HCT116 (cell line): ENCODE results near the gene CD3G. TPM values are rescaled to one million over a fixed set of nuclear protein-coding genes. Genes with fewer than 3 reads are reported as not detected.

Experiments
- ATAC-seq: fragments of 200-7000 bp; cut with Tn5 transposase; 2 replicates; pipeline ENCODE4 v1.9.1; 2020; ENCODE audit warnings: mild to moderate bottlenecking, moderate library complexity
- BruUV-seq: library from RNA; stranded (reverse); fragments of 400-500 nt; replicated peaks from 2 replicates; lab custom pipeline; 2021; lab: Mats Ljungman, UMichigan
- CTCF ChIA-PET: fragments of 300-600 bp; sonication (Branson Sonifier 250); formaldehyde crosslinking; loops from one replicate; lab custom pipeline; 2021; ENCODE audit warnings: antibody characterized with exemption; lab: Charles Lee
- POLR2A ChIA-PET: fragments of 300-600, 350-600 bp; sonication (Branson Sonifier 250); formaldehyde crosslinking; loops from one replicate; lab custom pipeline; 2021; ENCODE audit warnings: antibody characterized with exemption; lab: Charles Lee
- RAD21 ChIA-PET, 2 experiments: fragments of 300-600 bp; sonication (Branson Sonifier 250); formaldehyde crosslinking; loops; one replicate each; lab custom pipeline; 2023; ENCODE audit warnings: low total read pairs in 2 of 2; ENCODE audit not compliant: uncharacterized antibody in 2 of 2, unreplicated experiment in 2 of 2, low non-redundant PET in 1 of 2; lab: Charles Lee
- DNase-seq: peaks from one replicate; pipeline ENCODE4 v3.0.0-alpha.2; 2010; ENCODE audit warnings: low read depth, low spot score
- H2AFZ ChIP-seq: fragments of 200-600 bp; shearing (Covaris generic), sonication (generic); 2 replicates; pipeline ENCODE4 v1.6.1; 2017; ENCODE audit warnings: low read depth, mixed run types, mixed read lengths, antibody characterized with exemption, low read length; ENCODE audit not compliant: poor library complexity, severe bottlenecking
- H3K27ac ChIP-seq: 2 replicates; pipeline ENCODE4 v1.5.1; 2012; ENCODE audit warnings: low read depth, low read length
- H3K27me3 ChIP-seq: fragments of 200-600 bp; sonication (generic); 2 replicates; pipeline ENCODE4 v1.6.1; 2016; ENCODE audit warnings: mixed run types, low read length, mixed read lengths; ENCODE audit not compliant: insufficient read depth
- H3K36me3 ChIP-seq, 2 experiments: fragments of 200-500 bp in 1 of 2; fragments of 200-600 bp in 1 of 2; sonication (Bioruptor generic) in 1 of 2; sonication (generic) in 1 of 2; 2 replicates each; pipeline versions ENCODE4 v1.5.1 to v1.6.1; 2014 to 2016; ENCODE audit warnings: low read length in 2 of 2, inconsistent platforms in 1 of 2, mixed read lengths in 1 of 2, mixed run types in 1 of 2; ENCODE audit not compliant: insufficient read depth in 2 of 2, control insufficient read depth in 1 of 2
- H3K4me1 ChIP-seq, 2 experiments: fragments of 200-600 bp in 1 of 2; sonication (generic) in 1 of 2; 2 replicates each; pipeline versions ENCODE4 v1.5.1 to v1.6.1; 2012 to 2017; ENCODE audit warnings: low read length in 2 of 2, inconsistent platforms in 1 of 2, mild to moderate bottlenecking in 1 of 2, mixed read lengths in 1 of 2, mixed run types in 1 of 2, moderate library complexity in 1 of 2; ENCODE audit not compliant: insufficient read depth in 2 of 2, control insufficient read depth in 1 of 2
- H3K4me2 ChIP-seq: fragments of 200-600 bp; sonication (generic); 2 replicates; pipeline ENCODE4 v1.6.1; 2017; ENCODE audit warnings: mixed run types, low read length, mixed read lengths
- H3K4me3 ChIP-seq, 2 experiments: fragments of 200-600 bp in 1 of 2; sonication (generic) in 1 of 2; replicated peaks in 1 of 2; 2 replicates each; pipeline ENCODE4 v1.5.1; 2011 to 2016; ENCODE audit warnings: low read length in 2 of 2, control low read depth in 1 of 2, low read depth in 1 of 2, mild to moderate bottlenecking in 1 of 2, mixed read lengths in 1 of 2, mixed run types in 1 of 2
- H3K79me2 ChIP-seq: fragments of 200-600 bp; sonication (generic); 2 replicates; pipeline ENCODE4 v1.6.1; 2017; ENCODE audit warnings: mild to moderate bottlenecking, mixed run types, low read length, moderate library complexity, mixed read lengths; ENCODE audit not compliant: insufficient read depth
- H3K9ac ChIP-seq: fragments of 200-600 bp; sonication (generic); 2 replicates; pipeline ENCODE4 v1.6.1; 2016; ENCODE audit warnings: low read length, mixed read lengths
- H3K9me2 ChIP-seq: fragments of 200-600 bp; sonication (generic), shearing (Covaris generic); 2 replicates; pipeline ENCODE4 v1.6.1; 2017; ENCODE audit warnings: mixed run types, mild to moderate bottlenecking, moderate library complexity; ENCODE audit not compliant: insufficient read depth
- H3K9me3 ChIP-seq, 2 experiments: fragments of 200-500 bp in 1 of 2; fragments of 200-600 bp in 1 of 2; sonication (Bioruptor generic) in 1 of 2; sonication (generic) in 1 of 2; 2 replicates each; pipeline ENCODE4 v1.6.1; 2014 to 2017; ENCODE audit warnings: low read length in 2 of 2, mixed read lengths in 2 of 2, inconsistent platforms in 1 of 2, low read depth in 1 of 2, mild to moderate bottlenecking in 1 of 2, mixed run types in 1 of 2, moderate library complexity in 1 of 2; ENCODE audit not compliant: control insufficient read depth in 1 of 2, insufficient read depth in 1 of 2
- H4K20me1 ChIP-seq: fragments of 200-600 bp; sonication (generic), shearing (Covaris generic); 2 replicates; pipeline ENCODE4 v1.6.1; 2017; ENCODE audit warnings: mixed run types, mild to moderate bottlenecking, moderate library complexity; ENCODE audit not compliant: insufficient read depth
- ATF3 ChIP-seq: IDR thresholded peaks from 2 replicates; pipeline ENCODE4 v1.6.1; 2012
- CEBPB ChIP-seq: IDR thresholded peaks from 2 replicates; pipeline ENCODE4 v1.6.1; 2012; ENCODE audit warnings: low read depth
- CTCF ChIP-seq, 3 experiments: fragments of 200-600 bp in 1 of 3; sonication (generic) in 1 of 3; IDR thresholded peaks in 2 of 3; conservative IDR thresholded peaks in 1 of 3; 2 replicates each; pipeline ENCODE4 v1.5.1; 2012 to 2017; ENCODE audit warnings: low read depth in 2 of 3, low read length in 2 of 3, antibody characterized with exemption in 1 of 3, borderline replicate concordance in 1 of 3, control low read depth in 1 of 3, mild to moderate bottlenecking in 1 of 3, mixed read lengths in 1 of 3, mixed run types in 1 of 3, moderate library complexity in 1 of 3; ENCODE audit not compliant: insufficient read depth in 1 of 3
- ELF1 ChIP-seq: IDR thresholded peaks from 2 replicates; pipeline ENCODE4 v1.6.1; 2012; ENCODE audit warnings: low read depth, borderline replicate concordance
- EZH2 ChIP-seq: fragments of 200-600 bp; sonication (generic); IDR thresholded peaks from 2 replicates; pipeline ENCODE4 v1.6.1; 2017; ENCODE audit warnings: antibody characterized with exemption, mixed run types
- EZH2phosphoT487 ChIP-seq: fragments of 200-600 bp; IDR thresholded peaks from 2 replicates; pipeline ENCODE4 v1.6.1; 2018; ENCODE audit warnings: antibody characterized with exemption, borderline replicate concordance
- FOSL1 ChIP-seq: IDR thresholded peaks from 2 replicates; pipeline ENCODE4 v1.6.1; 2012; ENCODE audit warnings: low read depth
- JUND ChIP-seq: IDR thresholded peaks from 2 replicates; pipeline ENCODE4 v1.6.1; 2012
- POLR2A ChIP-seq: IDR thresholded peaks from 2 replicates; pipeline ENCODE4 v1.7.0; 2011; ENCODE audit warnings: borderline replicate concordance; ENCODE audit not compliant: insufficient read depth, insufficient read length; ENCODE audit errors: extremely low read depth
- POLR2AphosphoS5 ChIP-seq: IDR thresholded peaks from 2 replicates; pipeline ENCODE4 v1.6.1; 2011; ENCODE audit warnings: mild to moderate bottlenecking, low read depth, low read length, moderate library complexity
- REST ChIP-seq: IDR thresholded peaks from 2 replicates; pipeline ENCODE4 v1.6.1; 2012; ENCODE audit warnings: low read depth
- SP1 ChIP-seq: IDR thresholded peaks from 2 replicates; pipeline ENCODE4 v1.6.1; 2012; ENCODE audit warnings: low read depth
- YY1 ChIP-seq: IDR thresholded peaks from 2 replicates; pipeline ENCODE4 v1.6.1; 2011; ENCODE audit warnings: low read length, low read depth, moderate library complexity, mild to moderate bottlenecking; ENCODE audit not compliant: insufficient replicate concordance; ENCODE audit errors: extremely low read depth
- ZBTB33 ChIP-seq: IDR thresholded peaks from 2 replicates; pipeline ENCODE4 v1.6.1; 2011; ENCODE audit warnings: mild to moderate bottlenecking, low read length, moderate library complexity; ENCODE audit not compliant: insufficient replicate concordance; ENCODE audit errors: extremely low read depth
- ZNF274 ChIP-seq: fragments of 200-500 bp; sonication (Bioruptor generic); IDR thresholded peaks from 2 replicates; pipeline ENCODE4 v1.6.1; 2014; ENCODE audit warnings: mild to moderate bottlenecking, low read depth, low read length, inconsistent platforms
- intact Hi-C: fragments of 100-400 bp; cut with micrococcal nuclease; formaldehyde crosslinking; loops from 2 replicates; pipeline ENCODE4 v1.10.0; 2022
- total RNA-seq: library from RNA; stranded (reverse); gene quantifications from one replicate; pipeline ENCODE4 v1.2.1, GENCODE V29; 2021; ENCODE audit not compliant: unreplicated experiment

Gene CD3G
- total RNA-seq, 1 experiment from 2014 or later = 0.20 TPM

- Histone ChIP-seq H3K9me3 (no peaks in the 10 kb centered on the region), H3K9me2 (no peaks in the 10 kb centered on the region), H3K4me1 (no peaks in the 10 kb centered on the region), H3K4me2 (no peak overlapping the region), H3K4me3 (no peak overlapping the region), H2AFZ (no peak overlapping the region), H3K27me3 (peaks cover 14% of the 10 kb centered on the region; the same call in 1 of the 2 replicates), H3K27ac (no peak overlapping the region), H4K20me1 (no peaks in the 10 kb centered on the region), H3K36me3 (no peaks in the 10 kb centered on the region), H3K79me2 (no peaks in the 10 kb centered on the region), H3K9ac (no peak overlapping the region)
- DNase-seq (no peak), ATAC-seq (no peak)
- ChIA-PET POLR2A (no interaction called here), RAD21 (no interaction called here), CTCF (no interaction called here)
- intact Hi-C loops = no loop called here
- no TSS peak for BruUV-seq
- TF ChIP-seq ATF3 (no peak), POLR2A (no peak), CEBPB (no peak), SP1 (no peak), FOSL1 (no peak), ELF1 (no peak), YY1 (no peak), REST (no peak), CTCF (IDR thresholded peaks at IDR 0.05 in 2 of 3, conservative IDR thresholded peaks at IDR 0.05 in 1 of 3; ENCODE audit: borderline replicate concordance in 1 of 3, insufficient read depth in 1 of 3, low read depth in 2 of 3, low read length in 2 of 3) (no peak), ZNF274 (no peak), EZH2 (no peak), EZH2phosphoT487 (no peak), JUND (no peak), POLR2AphosphoS5 (no peak), ZBTB33 (no peak)
Measured at GRCh38 chr11:118306556-118306955, 37.6 kb upstream of the CD3G start.
